PFSK-1 (cell line): ENCODE measurements around the gene DOCK8.

Experiments used
- FOXP2 ChIP-seq: optimal IDR thresholded peaks from 2 replicates; pipeline ENCODE3; 2011; ENCODE audit warnings: borderline replicate concordance, control low read depth, inconsistent platforms; ENCODE audit not compliant: insufficient read depth; ENCODE audit errors: extremely low read length, extremely low read depth
- POLR2AphosphoS5 ChIP-seq: IDR thresholded peaks from 2 replicates; pipeline ENCODE4 v1.6.1; 2012; ENCODE audit warnings: low read depth, mild to moderate bottlenecking, control low read depth, low read length, moderate library complexity
- REST ChIP-seq, 2 experiments: IDR thresholded peaks; 2 replicates each; pipeline versions ENCODE4 v1.6.1 to v1.8.0; 2011 to 2012; ENCODE audit warnings: low read depth in 2 of 2, low read length in 2 of 2, control low read depth in 1 of 2, inconsistent platforms in 1 of 2, mild to moderate bottlenecking in 1 of 2, moderate library complexity in 1 of 2; ENCODE audit not compliant: insufficient read depth in 1 of 2
- SIN3A ChIP-seq: IDR thresholded peaks from 2 replicates; pipeline ENCODE4 v1.6.1; 2012; ENCODE audit warnings: mild to moderate bottlenecking, low read length, moderate library complexity, borderline replicate concordance; ENCODE audit not compliant: insufficient read depth
- TAF1 ChIP-seq: IDR thresholded peaks from 2 replicates; pipeline ENCODE4 v1.6.1; 2012; ENCODE audit warnings: low read length, control low read depth, borderline replicate concordance; ENCODE audit not compliant: insufficient read depth

- TF ChIP-seq POLR2AphosphoS5: no peak
- no peak for TF ChIP-seq SIN3A
- TF ChIP-seq TAF1: no peak
- no peak for TF ChIP-seq REST (IDR thresholded peaks at IDR 0.05; ENCODE audit: insufficient read depth in 1 of 2, low read depth in 2 of 2, low read length in 2 of 2)
- TF ChIP-seq FOXP2: no peak
Observed at GRCh38 chr9:237141-237857, 22.6 kb downstream of the DOCK8 start.
